Upper lobe of left lung (tissue), 6 donors: ENCODE measurements around the gene ME3. TPM values are rescaled to one million over a fixed set of nuclear protein-coding genes. Genes with fewer than 3 reads are reported as not detected.
A peak's percentile ranks its signal among the peaks of the same experiment; 100 is the strongest.
"Not testable (repeated sequence)": the region's sequence is repeated elsewhere in the genome, so short reads cannot be mapped to it uniquely, and the experiment has no call there.

Experiments
- ATAC-seq, 2 donors: fragments of 200-7000 bp; cut with Tn5 transposase; one replicate each; pipeline ENCODE4 v1.9.1; 2022; ENCODE audit warnings: mild to moderate bottlenecking in 2 of 2, moderate library complexity in 2 of 2; ENCODE audit not compliant: low FRiP score in 2 of 2
- DNase-seq, 2 donors: peaks; one replicate each; pipeline ENCODE4 v3.0.0-alpha.2; 2019 to 2020
- H3K27ac ChIP-seq, 4 donors: fragments of 200-600 bp; sonication (generic); one replicate each; pipeline ENCODE4 v1.5.1; 2016 to 2019
- H3K27me3 ChIP-seq, 4 donors: fragments of 200-600 bp; sonication (generic); one replicate each; pipeline ENCODE4 v1.5.1; 2017 to 2019
- H3K36me3 ChIP-seq, 4 donors: fragments of 200-600 bp; sonication (generic); one replicate each; pipeline ENCODE4 v1.5.1; 2016 to 2019
- H3K4me1 ChIP-seq, 4 donors: fragments of 200-600 bp; sonication (generic); one replicate each; pipeline ENCODE4 v1.5.1; 2018 to 2019
- H3K4me3 ChIP-seq, 4 donors: fragments of 200-600 bp; sonication (generic); one replicate each; pipeline ENCODE4 v1.5.1; 2017 to 2019; ENCODE audit warnings: mild to moderate bottlenecking in 2 of 4, moderate library complexity in 1 of 4
- H3K9me3 ChIP-seq, 4 donors: fragments of 200-600 bp; sonication (generic); one replicate each; pipeline ENCODE4 v1.5.1; 2018 to 2019
- EP300 ChIP-seq, 4 donors: sonication (generic); formaldehyde crosslinking; IDR thresholded peaks; one replicate each; pipeline ENCODE4 v1.5.1; 2017; ENCODE audit warnings: antibody characterized with exemption in 4 of 4, control low read depth in 2 of 4
- POLR2A ChIP-seq, 4 donors: fragments of 450-650 bp; IDR thresholded peaks; one replicate each; pipeline ENCODE4 v1.5.1; 2016 to 2017; ENCODE audit warnings: antibody characterized with exemption in 4 of 4, mild to moderate bottlenecking in 2 of 4
- POLR2AphosphoS5 ChIP-seq, 2 donors: sonication (generic); formaldehyde crosslinking; IDR thresholded peaks; one replicate each; pipeline ENCODE4 v1.5.1; 2017; ENCODE audit warnings: antibody characterized with exemption in 2 of 2
- WGBS, 2 donors: methylation state at CpG; one replicate each; pipeline ENCODE4 v1.1.5; 2017 to 2018; 5-methylcytosine and 5-hydroxymethylcytosine counted together
- total RNA-seq, 6 donors: library from RNA; depleted of rRNA in 4 of 6; stranded (reverse); fragments of >200 nt in 4 of 6; gene quantifications; one replicate each; pipeline versions ENCODE4 v1.1.0 to v1.2.1, GENCODE V29; 2016 to 2021
- TF ChIP-seq, protein P1 (sequence below), 6 experiments: fragments of 450-650 bp in 4 of 6; fragments of 200-600 bp in 2 of 6; sonication (generic) in 2 of 6; IDR thresholded peaks; one replicate each; pipeline ENCODE4 v1.5.1; 2016 to 2019; ENCODE audit warnings: antibody characterized with exemption in 6 of 6
- donor health status: DM: no; HTN: no; CAD: no; lungs with moderate emphysema.
- donor health status: DM: no; HTN: yes; CAD: no; lungs with severe emphysema.

The ME3 gene
- total RNA-seq, 6 donors from 2014 or later, result 19.5 to 56.6 (median 34.7) TPM

DNA sequence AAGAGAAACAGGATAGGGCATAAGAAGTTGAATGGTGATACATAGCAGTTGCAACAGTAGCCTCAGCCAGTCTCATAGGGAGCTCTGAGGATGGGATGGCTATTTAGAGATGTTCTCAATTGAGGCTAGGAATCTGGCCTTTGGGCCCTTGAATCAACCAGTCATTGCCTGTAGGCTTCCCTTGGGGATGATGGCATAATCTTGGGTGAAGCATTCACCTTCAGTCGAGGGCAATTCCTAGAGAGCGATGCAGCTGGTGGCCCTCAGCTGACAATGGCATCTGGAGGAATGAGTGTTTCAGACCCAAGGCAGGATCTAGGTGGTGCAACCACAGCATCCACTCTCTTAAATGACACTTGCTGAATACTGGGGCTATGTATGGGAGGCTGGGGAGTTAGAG is 236.7 kb downstream of the ME3 start:
- TF ChIP-seq EP300 (IDR thresholded peaks at IDR 0.05), result no peak
- TF ChIP-seq POLR2AphosphoS5 (IDR thresholded peaks at IDR 0.05), result no peak
- TF ChIP-seq, protein P1, sequence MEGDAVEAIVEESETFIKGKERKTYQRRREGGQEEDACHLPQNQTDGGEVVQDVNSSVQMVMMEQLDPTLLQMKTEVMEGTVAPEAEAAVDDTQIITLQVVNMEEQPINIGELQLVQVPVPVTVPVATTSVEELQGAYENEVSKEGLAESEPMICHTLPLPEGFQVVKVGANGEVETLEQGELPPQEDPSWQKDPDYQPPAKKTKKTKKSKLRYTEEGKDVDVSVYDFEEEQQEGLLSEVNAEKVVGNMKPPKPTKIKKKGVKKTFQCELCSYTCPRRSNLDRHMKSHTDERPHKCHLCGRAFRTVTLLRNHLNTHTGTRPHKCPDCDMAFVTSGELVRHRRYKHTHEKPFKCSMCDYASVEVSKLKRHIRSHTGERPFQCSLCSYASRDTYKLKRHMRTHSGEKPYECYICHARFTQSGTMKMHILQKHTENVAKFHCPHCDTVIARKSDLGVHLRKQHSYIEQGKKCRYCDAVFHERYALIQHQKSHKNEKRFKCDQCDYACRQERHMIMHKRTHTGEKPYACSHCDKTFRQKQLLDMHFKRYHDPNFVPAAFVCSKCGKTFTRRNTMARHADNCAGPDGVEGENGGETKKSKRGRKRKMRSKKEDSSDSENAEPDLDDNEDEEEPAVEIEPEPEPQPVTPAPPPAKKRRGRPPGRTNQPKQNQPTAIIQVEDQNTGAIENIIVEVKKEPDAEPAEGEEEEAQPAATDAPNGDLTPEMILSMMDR (IDR thresholded peaks at IDR 0.05), result no peak
- TF ChIP-seq POLR2A (IDR thresholded peaks at IDR 0.05), result no peak
- 92 to 95% methylated on average over 2 of the region's 2 CpGs for WGBS, 2 donors
- H3K9me3 ChIP-seq, result peaks cover 0 to 8% (median 0%) of the 10 kb centered on the region in 4 donors

DNA sequence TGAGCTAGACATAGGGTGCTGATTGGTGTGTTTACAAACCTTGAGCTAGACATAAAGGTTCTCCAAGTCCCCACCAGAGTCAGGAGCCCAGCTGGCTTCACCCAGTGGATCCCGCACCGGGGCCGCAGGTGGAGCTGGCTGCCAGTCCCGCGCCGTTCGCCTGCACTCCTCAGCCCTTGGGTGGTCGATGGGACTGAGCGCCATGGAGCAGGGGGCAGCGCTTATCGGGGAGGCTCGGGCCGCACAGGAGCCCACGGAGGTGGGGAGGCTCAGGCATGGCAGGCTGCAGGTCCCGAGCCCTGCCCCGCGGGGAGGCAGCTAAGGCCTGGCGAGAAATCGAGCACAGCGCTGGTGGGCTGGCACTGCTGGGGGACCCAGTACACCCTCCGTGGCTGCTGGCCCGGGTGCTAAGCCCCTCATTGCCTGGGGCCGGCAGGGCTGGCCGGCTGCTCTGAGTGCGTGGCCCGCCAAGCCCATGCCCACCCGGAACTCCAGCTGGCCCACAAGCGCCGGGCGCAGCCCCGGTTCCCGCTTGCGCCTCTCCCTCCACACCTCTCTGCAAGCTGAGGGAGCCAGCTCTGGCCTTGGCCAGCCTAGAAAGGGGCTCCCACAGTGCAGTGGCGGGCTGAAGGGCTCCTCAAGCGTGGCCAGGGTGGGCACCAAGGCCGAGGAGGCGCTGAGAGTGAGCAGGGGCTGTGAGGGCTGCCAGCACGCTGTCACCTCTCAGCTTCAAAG is 238.9 kb downstream of the ME3 start:
- not testable (repeated sequence) for H3K4me1 ChIP-seq, ATAC-seq, H3K27ac ChIP-seq, H3K27me3 ChIP-seq, H3K4me3 ChIP-seq, H3K9me3 ChIP-seq, H3K36me3 ChIP-seq
- peak in 1 of 2 donors; percentile 83 for DNase-seq
- 96% methylated on average over 31 to 32 of the region's 38 CpGs for WGBS, 2 donors

More for the DNA sequence above, 236.7 kb downstream of the ME3 start:
- Histone ChIP-seq H3K36me3 (no peaks in the 10 kb centered on the region), H3K27me3 (no peaks in the 10 kb centered on the region), H3K4me3 (no peak overlapping the region), H3K27ac (no peak overlapping the region), H3K4me1 (no peaks in the 10 kb centered on the region)
- ATAC-seq (no peak), DNase-seq (no peak)

DNA sequence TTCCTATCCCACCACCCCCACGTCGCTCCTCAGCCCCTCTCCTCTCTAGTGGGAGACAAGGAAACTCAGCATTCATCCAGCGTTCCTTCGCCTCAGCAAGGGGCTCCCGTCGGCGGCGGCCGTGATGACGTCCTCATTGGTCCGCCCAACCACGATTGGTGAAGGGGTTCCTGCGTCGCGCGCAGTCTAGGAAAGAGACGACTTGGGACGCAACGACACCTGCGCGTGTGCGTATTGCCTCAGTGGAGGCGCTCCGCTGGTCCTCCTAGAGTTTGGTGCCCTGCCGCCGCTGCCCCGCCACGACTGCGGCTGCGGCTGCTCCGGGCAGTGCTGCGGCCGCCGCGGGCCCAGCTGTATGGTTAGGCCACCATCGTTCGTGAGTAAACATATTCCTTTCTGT is 241.2 kb downstream of the ME3 start:
- ATAC-seq, result no peak
- H3K27me3 ChIP-seq, result no peaks in the 10 kb centered on the region
- H3K9me3 ChIP-seq, result peaks cover 0 to 8% (median 0%) of the 10 kb centered on the region in 4 donors
- WGBS, 2 donors, result 92 to 93% methylated on average over 36 to 37 of the region's 37 CpGs
- no peaks in the 10 kb centered on the region for H3K4me1 ChIP-seq
- no peak overlapping the region for H3K27ac ChIP-seq
- peak in 1 of 2 donors; percentile 78 for DNase-seq
- H3K4me3 ChIP-seq, result no peak overlapping the region
- no peaks in the 10 kb centered on the region for H3K36me3 ChIP-seq
- TF ChIP-seq POLR2A (IDR thresholded peaks at IDR 0.05) (no peak), EP300 (IDR thresholded peaks at IDR 0.05) (no peak), POLR2AphosphoS5 (IDR thresholded peaks at IDR 0.05) (no peak)
- TF ChIP-seq, protein P1 (IDR thresholded peaks at IDR 0.05), result no peak

DNA sequence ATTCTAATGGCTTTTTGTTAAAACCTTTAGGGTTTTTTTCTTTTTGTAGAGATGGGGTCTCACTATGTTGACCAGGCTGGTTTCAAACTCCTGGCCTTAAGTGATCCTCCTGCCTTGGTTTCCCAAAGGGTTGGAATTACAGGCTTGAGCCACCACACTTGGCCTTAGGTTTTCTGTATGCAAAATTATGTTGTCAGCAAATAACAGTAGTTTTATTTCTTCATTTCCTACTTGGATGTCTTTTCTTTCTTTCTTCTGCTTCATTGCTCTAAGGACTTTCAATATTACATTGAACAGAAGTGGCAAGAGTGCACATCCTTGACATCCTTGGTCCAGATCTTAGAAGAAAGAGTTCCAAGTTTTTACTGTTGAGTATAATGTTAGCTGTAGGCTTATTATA is 245.0 kb downstream of the ME3 start:
- Histone ChIP-seq H3K27ac (no peak overlapping the region), H3K9me3 (peaks cover 0 to 8% (median 0%) of the 10 kb centered on the region in 4 donors), H3K36me3 (no peaks in the 10 kb centered on the region), H3K4me3 (no peak overlapping the region), H3K4me1 (no peaks in the 10 kb centered on the region), H3K27me3 (no peaks in the 10 kb centered on the region)
- TF ChIP-seq POLR2AphosphoS5 (IDR thresholded peaks at IDR 0.05) (no peak), POLR2A (IDR thresholded peaks at IDR 0.05) (no peak), EP300 (IDR thresholded peaks at IDR 0.05) (no peak)
- TF ChIP-seq, protein P1 (IDR thresholded peaks at IDR 0.05), result no peak
- no peak for DNase-seq
- no peak for ATAC-seq

DNA sequence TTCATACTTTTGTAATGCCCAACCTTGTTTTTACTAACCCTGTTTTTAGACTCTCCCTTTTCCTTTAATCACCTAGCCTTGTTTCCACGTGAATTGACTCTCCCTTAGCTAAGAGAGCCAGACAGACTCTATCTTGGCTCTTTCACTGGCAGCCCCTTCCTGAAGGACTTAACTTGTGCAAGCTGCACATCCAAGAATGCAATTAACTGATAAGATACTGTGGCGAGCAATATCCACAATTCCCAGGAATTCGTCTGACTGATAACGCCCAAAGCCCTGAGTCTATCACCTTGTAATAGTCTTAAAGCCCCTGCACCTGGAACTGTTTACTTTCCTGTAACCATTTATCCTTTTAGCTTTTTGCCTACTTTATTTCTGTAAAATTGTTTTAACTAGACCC is 248.9 kb downstream of the ME3 start:
- H3K4me3 ChIP-seq, DNase-seq, H3K9me3 ChIP-seq, ATAC-seq, H3K36me3 ChIP-seq, H3K4me1 ChIP-seq, H3K27ac ChIP-seq, H3K27me3 ChIP-seq: not testable (repeated sequence)
- 54 to 60% methylated on average over 4 of the region's 4 CpGs for WGBS, 2 donors

DNA sequence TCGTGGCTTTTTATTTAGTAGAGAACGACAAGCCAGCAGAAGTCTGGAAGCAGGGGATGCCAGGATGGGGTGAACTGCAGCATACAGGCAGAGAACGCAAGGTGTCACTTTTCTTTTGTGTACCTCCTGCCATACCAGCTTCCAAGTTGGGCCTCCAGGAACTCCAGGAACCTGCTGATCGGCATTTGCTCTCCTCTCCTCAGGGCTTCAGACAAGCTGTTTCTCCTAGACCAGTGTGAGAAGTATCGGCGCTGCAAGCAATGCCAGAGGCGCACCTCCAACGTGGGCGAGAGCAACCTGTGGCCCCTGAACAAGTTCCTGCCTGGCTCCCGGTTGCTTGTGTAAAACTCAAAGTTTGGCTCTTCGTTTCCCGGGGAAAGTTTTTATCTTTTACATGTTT is 250.0 kb downstream of the ME3 start:
- 77 to 78% methylated on average over 12 of the region's 12 CpGs for WGBS, 2 donors
- Histone ChIP-seq H3K36me3 (no peaks in the 10 kb centered on the region), H3K27me3 (no peaks in the 10 kb centered on the region), H3K27ac (no peak overlapping the region), H3K4me3 (no peak overlapping the region), H3K4me1 (no peaks in the 10 kb centered on the region), H3K9me3 (no peaks in the 10 kb centered on the region)
- TF ChIP-seq POLR2AphosphoS5 (IDR thresholded peaks at IDR 0.05) (no peak), EP300 (IDR thresholded peaks at IDR 0.05) (no peak), POLR2A (IDR thresholded peaks at IDR 0.05) (no peak)
- TF ChIP-seq, protein P1 (IDR thresholded peaks at IDR 0.05), result no peak
- peak in 1 of 2 donors; percentile 53 for ATAC-seq
- no peak for DNase-seq
